ENCODE results near the gene SMAD3.

DNA sequence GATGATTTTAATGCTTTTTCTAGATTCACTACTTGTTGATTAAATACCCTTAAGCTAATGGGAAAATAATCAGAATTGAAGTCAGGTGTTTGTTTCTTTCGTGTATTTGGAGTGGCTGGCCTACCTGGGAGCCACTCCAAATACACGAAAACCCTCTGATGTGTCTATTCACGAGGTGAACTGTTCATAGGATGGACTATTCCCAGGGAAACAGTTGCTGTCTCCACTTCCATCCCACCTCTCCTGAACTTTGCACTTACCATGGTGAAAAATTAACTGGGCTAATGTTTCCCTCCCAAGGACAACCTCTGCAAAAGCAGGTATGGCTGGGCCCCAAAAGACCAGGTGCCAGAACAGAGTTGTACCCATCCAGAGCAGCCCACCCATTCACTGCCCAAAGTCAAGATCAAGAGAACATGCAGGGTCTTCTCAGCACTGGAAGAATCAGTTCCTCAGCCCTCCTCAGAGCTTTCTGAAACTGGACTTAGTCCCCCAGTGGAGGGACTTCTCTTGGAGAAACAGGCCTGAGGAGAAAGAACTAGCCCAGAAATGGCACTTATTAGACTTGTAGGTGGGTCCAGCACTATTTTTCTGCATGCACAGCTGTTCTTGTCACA, 2.9 kb upstream of the SMAD3 start:
- no peak for TF ChIP-seq TAF1 (IDR thresholded peaks at IDR 0.05; ENCODE audit: low read depth, low read length)
- TF ChIP-seq, protein P1, sequence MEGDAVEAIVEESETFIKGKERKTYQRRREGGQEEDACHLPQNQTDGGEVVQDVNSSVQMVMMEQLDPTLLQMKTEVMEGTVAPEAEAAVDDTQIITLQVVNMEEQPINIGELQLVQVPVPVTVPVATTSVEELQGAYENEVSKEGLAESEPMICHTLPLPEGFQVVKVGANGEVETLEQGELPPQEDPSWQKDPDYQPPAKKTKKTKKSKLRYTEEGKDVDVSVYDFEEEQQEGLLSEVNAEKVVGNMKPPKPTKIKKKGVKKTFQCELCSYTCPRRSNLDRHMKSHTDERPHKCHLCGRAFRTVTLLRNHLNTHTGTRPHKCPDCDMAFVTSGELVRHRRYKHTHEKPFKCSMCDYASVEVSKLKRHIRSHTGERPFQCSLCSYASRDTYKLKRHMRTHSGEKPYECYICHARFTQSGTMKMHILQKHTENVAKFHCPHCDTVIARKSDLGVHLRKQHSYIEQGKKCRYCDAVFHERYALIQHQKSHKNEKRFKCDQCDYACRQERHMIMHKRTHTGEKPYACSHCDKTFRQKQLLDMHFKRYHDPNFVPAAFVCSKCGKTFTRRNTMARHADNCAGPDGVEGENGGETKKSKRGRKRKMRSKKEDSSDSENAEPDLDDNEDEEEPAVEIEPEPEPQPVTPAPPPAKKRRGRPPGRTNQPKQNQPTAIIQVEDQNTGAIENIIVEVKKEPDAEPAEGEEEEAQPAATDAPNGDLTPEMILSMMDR (IDR thresholded peaks at IDR 0.05; ENCODE audit: control extremely low read depth in 1 of 3, insufficient read depth in 1 of 3, low read depth in 1 of 3, low read length in 3 of 3) = no peak
- no peak for TF ChIP-seq HDAC6 (IDR thresholded peaks at IDR 0.05; ENCODE audit: low read depth, low read length)
- TF ChIP-seq RXRA (IDR thresholded peaks at IDR 0.05; ENCODE audit: insufficient read depth, low read depth, low read length) = no peak
- no peak for TF ChIP-seq KDM5A (IDR thresholded peaks at IDR 0.05; ENCODE audit: low read length)
- TF ChIP-seq FOSL1 (IDR thresholded peaks at IDR 0.05; ENCODE audit: insufficient read depth, low read depth, low read length) = no peak
- TF ChIP-seq CHD2 (IDR thresholded peaks at IDR 0.05; ENCODE audit: low read length) = no peak
- TF ChIP-seq, protein P2, sequence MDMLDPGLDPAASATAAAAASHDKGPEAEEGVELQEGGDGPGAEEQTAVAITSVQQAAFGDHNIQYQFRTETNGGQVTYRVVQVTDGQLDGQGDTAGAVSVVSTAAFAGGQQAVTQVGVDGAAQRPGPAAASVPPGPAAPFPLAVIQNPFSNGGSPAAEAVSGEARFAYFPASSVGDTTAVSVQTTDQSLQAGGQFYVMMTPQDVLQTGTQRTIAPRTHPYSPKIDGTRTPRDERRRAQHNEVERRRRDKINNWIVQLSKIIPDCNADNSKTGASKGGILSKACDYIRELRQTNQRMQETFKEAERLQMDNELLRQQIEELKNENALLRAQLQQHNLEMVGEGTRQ (IDR thresholded peaks at IDR 0.05; ENCODE audit: low read length) = no peak
- TF ChIP-seq RBBP5 (IDR thresholded peaks at IDR 0.05; ENCODE audit: borderline replicate concordance, low read depth, low read length) = no peak
- TF ChIP-seq ZNF274 (IDR thresholded peaks at IDR 0.05; ENCODE audit: borderline replicate concordance, extremely low read depth, low read length) = no peak
- no peak for TF ChIP-seq RAD21 (IDR thresholded peaks at IDR 0.05 in 1 of 2, conservative IDR thresholded peaks at IDR 0.05 in 1 of 2; ENCODE audit: low read depth in 2 of 2, low read length in 2 of 2)

All from H1 (cell line).